RWPE2 (cell line): ENCODE measurements around the gene FLVCR1.
A peak's percentile ranks its signal among the peaks of the same experiment; 100 is the strongest.

Source experiments
- ATAC-seq: fragments of 200-7000 bp; cut with Tn5 transposase; 3 replicates; pipeline ENCODE4 v1.9.1; 2021; ENCODE audit warnings: low read depth
- DNase-seq: peaks from one replicate; pipeline ENCODE4 v3.0.0-alpha.2; 2020; ENCODE audit warnings: low spot score
- H3K27ac ChIP-seq: fragments of 450-650 bp; 2 replicates; pipeline ENCODE4 v1.5.1; 2017; ENCODE audit warnings: mild to moderate bottlenecking; ENCODE audit not compliant: poor library complexity, severe bottlenecking
- H3K27me3 ChIP-seq: fragments of 250-450 bp; sonication (Bioruptor Pico); 2 replicates; pipeline ENCODE4 v1.5.1; 2021; ENCODE audit warnings: mild to moderate bottlenecking, moderate library complexity; ENCODE audit not compliant: insufficient read depth, poor library complexity, severe bottlenecking
- H3K36me3 ChIP-seq: fragments of 250-450 bp; sonication (Bioruptor Pico); 2 replicates; pipeline ENCODE4 v1.5.1; 2020; ENCODE audit warnings: low read depth, mild to moderate bottlenecking, moderate library complexity
- H3K4me1 ChIP-seq: fragments of 250-450 bp; sonication (Bioruptor Pico); 2 replicates; pipeline ENCODE4 v1.5.1; 2021; ENCODE audit warnings: mild to moderate bottlenecking, moderate library complexity; ENCODE audit not compliant: insufficient read depth, poor library complexity, severe bottlenecking
- H3K4me3 ChIP-seq: fragments of 250-450 bp; sonication (Bioruptor Pico); 2 replicates; pipeline ENCODE4 v1.5.1; 2021; ENCODE audit warnings: mild to moderate bottlenecking, moderate library complexity; ENCODE audit not compliant: severe bottlenecking
- H3K9me3 ChIP-seq: fragments of 250-450 bp; sonication (Bioruptor Pico); 2 replicates; pipeline ENCODE4 v1.5.1; 2021; ENCODE audit warnings: mild to moderate bottlenecking, moderate library complexity; ENCODE audit not compliant: severe bottlenecking
- TF ChIP-seq, protein P1 (sequence below): fragments of 450-650 bp; IDR thresholded peaks from one replicate; pipeline ENCODE4 v1.5.1; 2017; ENCODE audit warnings: mild to moderate bottlenecking, moderate library complexity; ENCODE audit not compliant: poor library complexity, severe bottlenecking

The FLVCR1 gene

DNA sequence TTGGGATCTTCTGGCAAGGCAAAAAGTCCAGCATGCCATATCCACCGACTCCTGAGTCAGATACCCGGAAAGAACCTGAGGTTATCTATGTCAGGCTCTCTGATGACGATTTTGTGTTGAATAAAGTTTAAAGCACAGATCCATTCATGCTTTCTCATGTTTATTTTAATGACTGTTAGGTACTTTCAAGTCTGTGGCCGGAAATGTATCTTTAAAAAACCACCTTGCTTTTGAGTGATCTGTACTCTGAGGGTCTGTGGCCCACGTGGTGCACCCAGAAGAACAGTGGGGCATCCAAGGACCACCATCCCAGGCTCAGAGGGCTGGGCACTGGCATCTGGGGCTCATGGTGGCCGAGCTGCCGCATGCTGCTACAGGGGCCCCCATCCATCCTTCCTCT lies 62.2 kb downstream of the FLVCR1 start:
- ATAC-seq (no peak), DNase-seq (no peak)
- no peak overlapping the region for H3K27ac ChIP-seq
- no peaks in the 10 kb centered on the region for H3K27me3 ChIP-seq
- H3K4me1 ChIP-seq: no peaks in the 10 kb centered on the region
- no peaks in the 10 kb centered on the region for H3K36me3 ChIP-seq
- TF ChIP-seq, protein P1, sequence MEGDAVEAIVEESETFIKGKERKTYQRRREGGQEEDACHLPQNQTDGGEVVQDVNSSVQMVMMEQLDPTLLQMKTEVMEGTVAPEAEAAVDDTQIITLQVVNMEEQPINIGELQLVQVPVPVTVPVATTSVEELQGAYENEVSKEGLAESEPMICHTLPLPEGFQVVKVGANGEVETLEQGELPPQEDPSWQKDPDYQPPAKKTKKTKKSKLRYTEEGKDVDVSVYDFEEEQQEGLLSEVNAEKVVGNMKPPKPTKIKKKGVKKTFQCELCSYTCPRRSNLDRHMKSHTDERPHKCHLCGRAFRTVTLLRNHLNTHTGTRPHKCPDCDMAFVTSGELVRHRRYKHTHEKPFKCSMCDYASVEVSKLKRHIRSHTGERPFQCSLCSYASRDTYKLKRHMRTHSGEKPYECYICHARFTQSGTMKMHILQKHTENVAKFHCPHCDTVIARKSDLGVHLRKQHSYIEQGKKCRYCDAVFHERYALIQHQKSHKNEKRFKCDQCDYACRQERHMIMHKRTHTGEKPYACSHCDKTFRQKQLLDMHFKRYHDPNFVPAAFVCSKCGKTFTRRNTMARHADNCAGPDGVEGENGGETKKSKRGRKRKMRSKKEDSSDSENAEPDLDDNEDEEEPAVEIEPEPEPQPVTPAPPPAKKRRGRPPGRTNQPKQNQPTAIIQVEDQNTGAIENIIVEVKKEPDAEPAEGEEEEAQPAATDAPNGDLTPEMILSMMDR: no peak
- no peaks in the 10 kb centered on the region for H3K9me3 ChIP-seq
- H3K4me3 ChIP-seq: no peak overlapping the region

DNA sequence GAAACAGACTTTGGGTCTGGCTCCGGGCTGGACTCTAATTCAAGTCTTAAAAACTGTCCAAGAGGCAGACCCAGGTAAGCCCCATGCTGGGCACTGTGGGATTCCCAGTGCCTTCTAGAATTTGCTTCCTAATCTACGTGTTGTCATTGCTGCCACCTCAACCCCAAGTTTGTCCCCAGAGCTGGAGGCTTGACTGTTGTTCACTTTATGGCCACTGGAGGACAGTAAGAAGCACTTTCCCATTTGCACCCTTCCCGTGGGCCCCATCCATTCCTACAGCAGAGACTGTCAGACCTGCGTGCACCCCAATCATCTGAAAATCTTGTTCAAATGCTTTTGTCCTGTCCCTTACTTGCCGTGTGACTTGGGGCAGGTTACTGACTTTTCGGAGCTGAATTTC lies 62.8 kb downstream of the FLVCR1 start:
- no peaks in the 10 kb centered on the region for H3K9me3 ChIP-seq
- no peak for ATAC-seq
- H3K27ac ChIP-seq: no peak overlapping the region
- no peak overlapping the region for H3K4me3 ChIP-seq
- TF ChIP-seq, protein P1: no peak
- no peaks in the 10 kb centered on the region for H3K27me3 ChIP-seq
- H3K4me1 ChIP-seq: no peaks in the 10 kb centered on the region
- no peak for DNase-seq
- H3K36me3 ChIP-seq: no peaks in the 10 kb centered on the region

- Histone ChIP-seq H3K27me3 (no peaks in the 10 kb centered on the region), H3K4me3 (no peak overlapping the region), H3K36me3 (no peaks in the 10 kb centered on the region), H3K27ac (no peak overlapping the region), H3K4me1 (no peaks in the 10 kb centered on the region), H3K9me3 (no peaks in the 10 kb centered on the region)
- ATAC-seq (no peak), DNase-seq (no peak)
- TF ChIP-seq, protein P1: no peak
Observed at GRCh38 chr1:212922016-212922415, 63.9 kb downstream of the FLVCR1 start.

- no peak for ATAC-seq
- TF ChIP-seq, protein P1: no peak
Observed at GRCh38 chr1:212926372-212926771, 68.3 kb downstream of the FLVCR1 start.

GRCh38 chr1:212928323-212929291 lies 70.5 kb downstream of the FLVCR1 start:
- no peaks in the 10 kb centered on the region for H3K27me3 ChIP-seq
- no peaks in the 10 kb centered on the region for H3K36me3 ChIP-seq
- no peaks in the 10 kb centered on the region for H3K9me3 ChIP-seq
- no peaks in the 10 kb centered on the region for H3K4me1 ChIP-seq
- peak; percentile 35; the same call in 1 of the 3 replicates for ATAC-seq
- no peak for DNase-seq
- TF ChIP-seq, protein P1: no peak
- no peak overlapping the region for H3K4me3 ChIP-seq
- H3K27ac ChIP-seq: no peak overlapping the region

More at GRCh38 chr1:212926372-212926771, 68.3 kb downstream of the FLVCR1 start:
- H3K36me3 ChIP-seq: no peaks in the 10 kb centered on the region
- no peaks in the 10 kb centered on the region for H3K4me1 ChIP-seq
- no peaks in the 10 kb centered on the region for H3K9me3 ChIP-seq
- no peaks in the 10 kb centered on the region for H3K27me3 ChIP-seq
- DNase-seq: no peak
- H3K4me3 ChIP-seq: no peak overlapping the region
- H3K27ac ChIP-seq: no peak overlapping the region
